Left ventricle myocardium inferior (tissue), 1 donor: ENCODE data around the gene LCAT. TPM values are rescaled to one million over a fixed set of nuclear protein-coding genes. Genes with fewer than 3 reads are reported as not detected.

Experiments used
- DNase-seq: peaks from one replicate; pipeline ENCODE4 v3.0.0-alpha.2; 2020
- H3K27ac ChIP-seq: fragments of 200-600 bp; replicated peaks from 2 replicates; pipeline ENCODE4 v1.8.0; 2021
- H3K27me3 ChIP-seq: fragments of 200-600 bp; 2 replicates; pipeline ENCODE4 v1.8.0; 2021; ENCODE audit warnings: low read depth
- H3K36me3 ChIP-seq: fragments of 200-600 bp; 2 replicates; pipeline ENCODE4 v1.8.0; 2021
- H3K4me1 ChIP-seq: fragments of 200-600 bp; 2 replicates; pipeline ENCODE4 v1.8.0; 2021
- H3K4me3 ChIP-seq: fragments of 200-600 bp; 2 replicates; pipeline ENCODE4 v1.8.0; 2021; ENCODE audit warnings: mild to moderate bottlenecking, moderate library complexity
- H3K9me3 ChIP-seq: fragments of 200-600 bp; replicated peaks from 2 replicates; pipeline ENCODE4 v1.8.0; 2021
- intact Hi-C: fragments of 100-400 bp; cut with micrococcal nuclease; formaldehyde crosslinking; loops from one replicate; pipeline ENCODE4 v1.11.0; 2022
- total RNA-seq: library from RNA; stranded (reverse); fragmentation: NEBNext Ultra II Directional; extraction: Animal tissue kit (Norgen Biotek cat#: 25700); gene quantifications from one replicate; pipeline ENCODE4 v1.2.1, GENCODE V29; 2021
- TF ChIP-seq, protein P1 (sequence below): fragments of 200-600 bp; IDR thresholded peaks from 2 replicates; pipeline ENCODE4 v1.8.0; 2021; ENCODE audit warnings: antibody characterized with exemption, mild to moderate bottlenecking, borderline replicate concordance
- donor health status: DM: no; HTN: yes; CAD: no; lungs with severe emphysema.

Gene LCAT
- total RNA-seq, 1 donor from 2014 or later = 23.2 TPM

GRCh38 chr16:67946128-67946569 is 2.2 kb upstream of the LCAT start:
- Histone ChIP-seq H3K27ac (peak overlapping the region; percentile 80), H3K9me3 (no peaks in the 10 kb centered on the region), H3K4me1 (peaks cover 77% of the 10 kb centered on the region), H3K27me3 (no peaks in the 10 kb centered on the region), H3K36me3 (peaks cover 94% of the 10 kb centered on the region), H3K4me3 (no peak overlapping the region)
- DNase-seq = no peak
- TF ChIP-seq, protein P1, sequence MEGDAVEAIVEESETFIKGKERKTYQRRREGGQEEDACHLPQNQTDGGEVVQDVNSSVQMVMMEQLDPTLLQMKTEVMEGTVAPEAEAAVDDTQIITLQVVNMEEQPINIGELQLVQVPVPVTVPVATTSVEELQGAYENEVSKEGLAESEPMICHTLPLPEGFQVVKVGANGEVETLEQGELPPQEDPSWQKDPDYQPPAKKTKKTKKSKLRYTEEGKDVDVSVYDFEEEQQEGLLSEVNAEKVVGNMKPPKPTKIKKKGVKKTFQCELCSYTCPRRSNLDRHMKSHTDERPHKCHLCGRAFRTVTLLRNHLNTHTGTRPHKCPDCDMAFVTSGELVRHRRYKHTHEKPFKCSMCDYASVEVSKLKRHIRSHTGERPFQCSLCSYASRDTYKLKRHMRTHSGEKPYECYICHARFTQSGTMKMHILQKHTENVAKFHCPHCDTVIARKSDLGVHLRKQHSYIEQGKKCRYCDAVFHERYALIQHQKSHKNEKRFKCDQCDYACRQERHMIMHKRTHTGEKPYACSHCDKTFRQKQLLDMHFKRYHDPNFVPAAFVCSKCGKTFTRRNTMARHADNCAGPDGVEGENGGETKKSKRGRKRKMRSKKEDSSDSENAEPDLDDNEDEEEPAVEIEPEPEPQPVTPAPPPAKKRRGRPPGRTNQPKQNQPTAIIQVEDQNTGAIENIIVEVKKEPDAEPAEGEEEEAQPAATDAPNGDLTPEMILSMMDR = no peak
- intact Hi-C loops = no loop called here

GRCh38 chr16:67945392-67945933 is 1.5 kb upstream of the LCAT start:
- Histone ChIP-seq H3K4me3 (peak overlapping the region; percentile 3), H3K4me1 (peaks cover 74% of the 10 kb centered on the region), H3K36me3 (peaks cover 91% of the 10 kb centered on the region), H3K27ac (peak overlapping the region; percentile 80), H3K9me3 (no peaks in the 10 kb centered on the region), H3K27me3 (no peaks in the 10 kb centered on the region)
- TF ChIP-seq, protein P1 = no peak
- no peak for DNase-seq
- intact Hi-C loops = no loop called here

GRCh38 chr16:67944690-67945391 is 921 bp upstream of the LCAT start:
- H3K4me1 ChIP-seq = peaks cover 80% of the 10 kb centered on the region
- TF ChIP-seq, protein P1 = no peak
- H3K9me3 ChIP-seq = no peaks in the 10 kb centered on the region
- intact Hi-C loops = no loop called here
- peak overlapping the region; percentile 3 for H3K4me3 ChIP-seq
- H3K27ac ChIP-seq = peak overlapping the region; percentile 80
- no peak for DNase-seq
- no peaks in the 10 kb centered on the region for H3K27me3 ChIP-seq
- H3K36me3 ChIP-seq = peaks cover 89% of the 10 kb centered on the region

DNA sequence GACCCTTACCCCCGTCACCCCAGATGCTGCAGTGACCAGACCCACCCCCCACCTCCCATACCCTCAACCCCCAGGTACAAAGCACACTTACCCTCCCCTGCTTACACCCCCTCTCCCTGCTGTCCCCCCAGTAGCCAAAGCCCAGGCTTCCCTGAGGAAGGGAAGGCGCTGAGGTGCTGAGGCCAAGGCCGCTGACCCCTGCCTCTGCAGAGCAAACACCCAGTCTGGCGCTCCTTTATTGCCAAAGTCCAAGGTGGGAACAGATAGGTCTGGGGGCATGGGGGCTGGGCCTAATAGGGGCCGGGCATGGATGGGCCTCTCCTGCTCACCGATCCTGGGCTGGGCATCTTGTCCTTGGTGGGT is 683 bp downstream of the LCAT start:
- intact Hi-C loops = no loop called here
- H3K9me3 ChIP-seq = no peaks in the 10 kb centered on the region
- no peak overlapping the region for H3K4me3 ChIP-seq
- H3K4me1 ChIP-seq = peaks cover 85% of the 10 kb centered on the region
- DNase-seq = no peak
- peaks cover 81% of the 10 kb centered on the region for H3K36me3 ChIP-seq
- TF ChIP-seq, protein P1 = no peak
- H3K27me3 ChIP-seq = no peaks in the 10 kb centered on the region
- peak overlapping the region; percentile 80 for H3K27ac ChIP-seq

- Histone ChIP-seq H3K27ac (peak overlapping the region; percentile 80), H3K36me3 (peaks cover 75% of the 10 kb centered on the region), H3K27me3 (no peaks in the 10 kb centered on the region), H3K4me3 (no peak overlapping the region), H3K4me1 (peaks cover 80% of the 10 kb centered on the region), H3K9me3 (no peaks in the 10 kb centered on the region)
- no peak for DNase-seq
- TF ChIP-seq, protein P1 = no peak
- intact Hi-C loops = no loop called here
Observed at GRCh38 chr16:67942510-67943255, 1.2 kb downstream of the LCAT start.
